Mucosa of descending colon (tissue), 3 donors: Measurements from ENCODE around the gene RNF181. TPM values are rescaled to one million over a fixed set of nuclear protein-coding genes. Genes with fewer than 3 reads are reported as not detected.
"Not testable (repeated sequence)": the region's sequence is repeated elsewhere in the genome, so short reads cannot be mapped to it uniquely, and the experiment has no call there.

Experiments used
- ATAC-seq: fragments of 200-7000 bp; cut with Tn5 transposase; one replicate; pipeline ENCODE4 v1.9.1; 2020; ENCODE audit warnings: mild to moderate bottlenecking, moderate library complexity
- DNase-seq, 3 donors: peaks; one replicate each; pipeline ENCODE4 v3.0.0-alpha.2; 2020
- H3K36me3 ChIP-seq: fragments of 200-600 bp; one replicate; pipeline ENCODE4 v1.8.0; 2021; ENCODE audit warnings: low read depth, mild to moderate bottlenecking
- H3K4me1 ChIP-seq: fragments of 200-600 bp; one replicate; pipeline ENCODE4 v1.8.0; 2021; ENCODE audit warnings: low read depth, mild to moderate bottlenecking
- H3K4me3 ChIP-seq: fragments of 200-600 bp; one replicate; pipeline ENCODE4 v1.8.0; 2021; ENCODE audit warnings: mild to moderate bottlenecking
- H3K9me3 ChIP-seq: fragments of 200-600 bp; one replicate; pipeline ENCODE4 v1.8.0; 2021; ENCODE audit warnings: mild to moderate bottlenecking
- CTCF ChIP-seq: fragments of 200-600 bp; IDR thresholded peaks from one replicate; pipeline ENCODE4 v1.8.0; 2022; ENCODE audit warnings: antibody characterized with exemption, mild to moderate bottlenecking
- intact Hi-C, 2 donors: fragments of 100-400 bp; cut with DNase I in 1 of 2; cut with micrococcal nuclease in 1 of 2; formaldehyde crosslinking; loops; one replicate each; pipeline versions ENCODE4 v1.11.0 to v1.11.1; 2022; cut with DNase I, micrococcal nuclease
- total RNA-seq, 3 donors: library from RNA; stranded (reverse); fragmentation: NEBNext Ultra II Directional in 2 of 3; extraction: Animal tissue kit (Norgen Biotek cat#: 25700) in 2 of 3; gene quantifications; one replicate each; pipeline versions ENCODE4 v1.2.1 to v1.2.4, GENCODE V29; 2021 to 2023
- donor health status: DM: no; HTN: no; CAD: no; lungs with moderate emphysema.
- donor health status: DM: no; HTN: no; CAD: no.
- donor health status: DM: no; HTN: yes; CAD: no.

The RNF181 gene
- total RNA-seq, 3 donors from 2014 or later: 73.7 to 89.5 (median 80.8) TPM

GRCh38 chr2:85554980-85555612, 40.4 kb upstream of the RNF181 start:
- no peaks in the 10 kb centered on the region for H3K36me3 ChIP-seq
- no peak overlapping the region for H3K4me3 ChIP-seq
- no peak for DNase-seq
- H3K4me1 ChIP-seq: peaks cover 3% of the 10 kb centered on the region
- ATAC-seq: no peak
- no peak for TF ChIP-seq CTCF
- intact Hi-C loops: loop anchor here in 1 of 2 donors (5.0 kb wide), 1 partner anchor 133 kb away; no protein-coding TSS in a partner anchor
- no peaks in the 10 kb centered on the region for H3K9me3 ChIP-seq

- H3K4me3 ChIP-seq: no peak overlapping the region
- H3K9me3 ChIP-seq: no peaks in the 10 kb centered on the region
- DNase-seq: no peak
- no peaks in the 10 kb centered on the region for H3K36me3 ChIP-seq
- peaks cover 7% of the 10 kb centered on the region for H3K4me1 ChIP-seq
- TF ChIP-seq CTCF: no peak
- ATAC-seq: no peak
- intact Hi-C loops: no loop called here
Observed at GRCh38 chr2:85557130-85557529, 38.4 kb upstream of the RNF181 start.

GRCh38 chr2:85558160-85558559, 37.4 kb upstream of the RNF181 start:
- no peak for DNase-seq
- Histone ChIP-seq H3K4me3 (no peak overlapping the region), H3K4me1 (peaks cover 7% of the 10 kb centered on the region), H3K9me3 (no peaks in the 10 kb centered on the region), H3K36me3 (no peaks in the 10 kb centered on the region)
- intact Hi-C loops: no loop called here
- ATAC-seq: no peak
- TF ChIP-seq CTCF: no peak

GRCh38 chr2:85560403-85560726, 35.2 kb upstream of the RNF181 start:
- intact Hi-C loops, H3K36me3 ChIP-seq, ATAC-seq, DNase-seq, H3K9me3 ChIP-seq, H3K4me3 ChIP-seq, H3K4me1 ChIP-seq: not testable (repeated sequence)

GRCh38 chr2:85560812-85561279, 34.7 kb upstream of the RNF181 start:
- no peaks in the 10 kb centered on the region for H3K36me3 ChIP-seq
- H3K4me1 ChIP-seq: peaks cover 7% of the 10 kb centered on the region
- TF ChIP-seq CTCF: no peak
- H3K4me3 ChIP-seq: peak overlapping the region; percentile 70
- no peaks in the 10 kb centered on the region for H3K9me3 ChIP-seq
- no peak for DNase-seq
- peak; percentile 28 for ATAC-seq
- intact Hi-C loops: no loop called here

- no peak for TF ChIP-seq CTCF
- ATAC-seq: peak; percentile 99
- intact Hi-C loops: no loop called here
- no peaks in the 10 kb centered on the region for H3K36me3 ChIP-seq
- peaks cover 7% of the 10 kb centered on the region for H3K4me1 ChIP-seq
- peak within 1 kb of the TSS; percentile 70 for H3K4me3 ChIP-seq
- DNase-seq: peak; percentile 98
- no peaks in the 10 kb centered on the region for H3K9me3 ChIP-seq
Observed at GRCh38 chr2:85561280-85562212, 34.0 kb upstream of the RNF181 start, which contains the start of gene GGCX. Gene GGCX, minus strand, starts transcription at chr2:85561493. Its CDS starts 65 bp downstream, at chr2:85561428.
